ENCODE data around the gene PPP4C. TPM values are rescaled to one million over a fixed set of nuclear protein-coding genes. Genes with fewer than 3 reads are reported as not detected.

The PPP4C gene
- total RNA-seq, 1 experiment from 2014 or later = 163 TPM

DNA sequence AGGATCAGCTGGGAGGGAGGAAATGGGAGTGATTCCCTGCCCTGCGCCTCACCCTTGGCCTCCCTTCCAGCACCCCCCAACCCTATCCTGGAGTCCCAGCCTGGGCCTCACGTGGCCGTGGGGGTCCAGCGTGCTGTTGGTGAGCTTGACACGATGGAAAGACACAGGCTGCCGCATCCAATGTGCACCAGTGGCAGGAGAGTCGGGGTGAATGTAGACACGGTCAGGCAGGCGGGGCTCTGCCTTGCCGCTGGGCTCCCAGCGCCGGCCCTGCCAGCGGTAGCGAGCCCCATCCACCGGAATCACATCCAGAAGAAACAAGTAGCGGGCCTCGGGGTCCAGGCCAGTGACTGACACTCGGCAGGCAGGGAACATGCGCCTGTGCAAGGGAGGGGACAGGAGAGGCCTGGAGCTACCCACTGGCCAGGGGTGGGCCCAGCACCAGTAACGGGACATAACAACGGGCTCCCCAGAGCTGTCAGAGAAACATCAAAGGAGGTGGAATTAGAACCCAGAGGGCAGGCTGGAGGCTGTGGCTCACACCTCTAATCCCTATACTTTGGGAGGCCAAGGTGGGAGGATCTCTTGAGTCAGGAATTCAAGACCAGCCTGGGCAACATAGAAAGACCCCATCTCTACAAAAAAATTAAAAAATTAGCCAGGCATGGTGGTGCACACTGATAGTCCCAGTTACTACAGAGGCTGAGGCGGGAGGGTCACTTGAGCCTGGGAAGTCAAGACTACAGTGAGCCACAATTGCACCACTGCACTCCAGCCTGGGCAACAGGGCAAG lies 13.2 kb downstream of the PPP4C start:
- DNase-seq = no peak
- H3K4me3 Mint-ChIP-seq = no peak overlapping the region; a peak in 1 of 5 replicates
- WGBS (ENCODE audit: extremely low coverage, insufficient read length, low lambda C conversion rate) = no CpG with 5 or more reads among the region's 22 CpGs

More for the DNA sequence above, 13.2 kb downstream of the PPP4C start:
- Histone ChIP-seq H4K91ac (ENCODE audit: insufficient read length, low read depth, low read length) (no peak overlapping the region), H3K56ac (ENCODE audit: insufficient read length, low read depth, low read length) (no peak overlapping the region), H2AFZ (ENCODE audit: low read length) (no peak overlapping the region), H2BK5ac (ENCODE audit: insufficient read length, low read length) (no peak overlapping the region), H4K5ac (ENCODE audit: insufficient read length, low read depth, low read length) (no peak overlapping the region), H3K79me2 (ENCODE audit: insufficient read depth, low read length) (no peaks in the 10 kb centered on the region), H3K4me1 (ENCODE audit: insufficient read depth, low read length) (no peaks in the 10 kb centered on the region), H4K8ac (replicated peaks; ENCODE audit: insufficient read length, low read depth, low read length) (no peak overlapping the region), H2BK12ac (ENCODE audit: insufficient read length, low read depth, low read length) (no peak overlapping the region), H3K4ac (ENCODE audit: low read depth, low read length) (no peak overlapping the region), H3K27ac (ENCODE audit: insufficient read length, low read depth, low read length) (no peak overlapping the region), H3K23ac (ENCODE audit: insufficient read length, low read depth, low read length) (no peak overlapping the region), H3K14ac (ENCODE audit: insufficient read depth, low read length) (no peak overlapping the region), H2BK120ac (ENCODE audit: low read depth, low read length, poor library complexity, severe bottlenecking) (no peak overlapping the region), H3K9me3 (ENCODE audit: control insufficient read depth, low read depth, low read length) (no peaks in the 10 kb centered on the region), H3K79me1 (ENCODE audit: insufficient read depth, low read depth, low read length, poor library complexity, severe bottlenecking) (no peaks in the 10 kb centered on the region), H2BK15ac (ENCODE audit: low read depth, low read length) (no peak overlapping the region), H4K20me1 (ENCODE audit: control insufficient read depth, insufficient read depth, insufficient read length) (no peaks in the 10 kb centered on the region), H3K23me2 (ENCODE audit: insufficient read length, low read depth, low read length, poor library complexity, severe bottlenecking) (peaks cover 10% of the 10 kb centered on the region), H3K9ac (ENCODE audit: extremely low read depth, insufficient read length, low read length) (no peak overlapping the region), H2AK5ac (ENCODE audit: insufficient read length, low read length) (no peak overlapping the region), H3K4me2 (ENCODE audit: insufficient read depth, insufficient read length, low read length) (no peak overlapping the region), H3K18ac (ENCODE audit: insufficient read length, low read depth, low read length) (no peak overlapping the region), H3K27me3 (ENCODE audit: insufficient read depth, low read length) (no peaks in the 10 kb centered on the region), H3T11ph (ENCODE audit: low read length) (no peak overlapping the region), H2BK20ac (ENCODE audit: low read depth, low read length, poor library complexity, severe bottlenecking) (no peak overlapping the region)
- Mint-ChIP-seq H3K27ac (peak overlapping the region in 2 of 3 experiments; percentile 44 to 47; a peak in 1 of 7 replicates), H3K27me3 (ENCODE audit: low read depth) (peaks cover 4% of the 10 kb centered on the region; the same call in 1 of the 2 replicates), H3K36me3 (ENCODE audit: insufficient read depth in 1 of 3, low read depth in 3 of 3) (peaks cover 4 to 25% (median 24%) of the 10 kb centered on the region in 3 experiments; a peak in 6 of 7 replicates), H3K4me1 (peaks cover 10 to 16% of the 10 kb centered on the region in 2 experiments), H3K9me3 (no peaks in the 10 kb centered on the region; a peak in 1 of 5 replicates)
- TF ChIP-seq, protein P1, sequence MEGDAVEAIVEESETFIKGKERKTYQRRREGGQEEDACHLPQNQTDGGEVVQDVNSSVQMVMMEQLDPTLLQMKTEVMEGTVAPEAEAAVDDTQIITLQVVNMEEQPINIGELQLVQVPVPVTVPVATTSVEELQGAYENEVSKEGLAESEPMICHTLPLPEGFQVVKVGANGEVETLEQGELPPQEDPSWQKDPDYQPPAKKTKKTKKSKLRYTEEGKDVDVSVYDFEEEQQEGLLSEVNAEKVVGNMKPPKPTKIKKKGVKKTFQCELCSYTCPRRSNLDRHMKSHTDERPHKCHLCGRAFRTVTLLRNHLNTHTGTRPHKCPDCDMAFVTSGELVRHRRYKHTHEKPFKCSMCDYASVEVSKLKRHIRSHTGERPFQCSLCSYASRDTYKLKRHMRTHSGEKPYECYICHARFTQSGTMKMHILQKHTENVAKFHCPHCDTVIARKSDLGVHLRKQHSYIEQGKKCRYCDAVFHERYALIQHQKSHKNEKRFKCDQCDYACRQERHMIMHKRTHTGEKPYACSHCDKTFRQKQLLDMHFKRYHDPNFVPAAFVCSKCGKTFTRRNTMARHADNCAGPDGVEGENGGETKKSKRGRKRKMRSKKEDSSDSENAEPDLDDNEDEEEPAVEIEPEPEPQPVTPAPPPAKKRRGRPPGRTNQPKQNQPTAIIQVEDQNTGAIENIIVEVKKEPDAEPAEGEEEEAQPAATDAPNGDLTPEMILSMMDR (conservative IDR thresholded peaks at IDR 0.05) = no peak
